HG03460 (cell line): ENCODE results near the gene ABO.
"Not testable (repeated sequence)": the region's sequence is repeated elsewhere in the genome, so short reads cannot be mapped to it uniquely, and the experiment has no call there.

Experiments
- ATAC-seq: cut with Tn5 transposase; IDR thresholded peaks from one replicate; pipeline ENCODE4 v1.9.1; 2021; ENCODE audit not compliant: unreplicated experiment

ABO gene

DNA sequence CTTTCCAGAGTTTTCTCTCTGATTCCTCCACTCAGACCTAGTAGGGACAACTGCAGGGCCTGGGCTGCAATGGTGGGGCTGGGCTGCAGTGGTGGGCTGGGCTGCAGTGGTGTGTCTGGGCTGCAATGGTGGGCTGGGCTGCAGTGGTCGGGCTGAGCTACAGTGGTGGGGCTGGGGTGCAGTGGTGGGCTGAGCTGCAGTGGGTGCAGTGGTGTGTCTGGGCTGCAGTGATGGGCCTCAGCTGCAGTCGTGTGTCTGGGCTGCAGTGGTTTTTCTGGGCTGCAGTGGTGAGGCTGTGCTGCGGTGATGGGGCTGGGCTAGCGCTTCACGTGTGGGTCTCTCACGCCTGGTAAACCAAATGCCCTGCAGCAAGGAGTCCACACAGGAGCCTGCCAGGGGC, 27.4 kb downstream of the ABO start:
- ATAC-seq: no peak

DNA sequence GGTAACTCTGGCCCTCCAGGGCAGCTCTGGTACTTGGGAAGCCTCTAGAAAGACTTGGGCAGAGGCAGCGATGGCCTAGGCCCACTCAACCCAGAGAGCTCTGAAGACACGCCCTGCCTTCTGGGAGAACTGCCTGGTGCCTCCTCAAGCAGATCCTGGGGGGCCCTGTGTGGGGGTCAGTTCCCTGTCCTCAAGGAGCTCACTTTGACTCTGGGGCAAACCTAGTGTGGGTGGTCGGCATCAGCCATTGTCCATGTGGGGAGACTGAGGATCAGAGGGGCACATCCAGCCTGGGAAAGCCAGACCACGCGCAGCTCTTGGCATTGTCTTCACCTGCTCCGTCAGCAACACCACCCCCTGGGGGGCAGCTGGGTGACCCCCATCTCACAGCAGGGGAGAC, 28.0 kb downstream of the ABO start:
- ATAC-seq: no peak

DNA sequence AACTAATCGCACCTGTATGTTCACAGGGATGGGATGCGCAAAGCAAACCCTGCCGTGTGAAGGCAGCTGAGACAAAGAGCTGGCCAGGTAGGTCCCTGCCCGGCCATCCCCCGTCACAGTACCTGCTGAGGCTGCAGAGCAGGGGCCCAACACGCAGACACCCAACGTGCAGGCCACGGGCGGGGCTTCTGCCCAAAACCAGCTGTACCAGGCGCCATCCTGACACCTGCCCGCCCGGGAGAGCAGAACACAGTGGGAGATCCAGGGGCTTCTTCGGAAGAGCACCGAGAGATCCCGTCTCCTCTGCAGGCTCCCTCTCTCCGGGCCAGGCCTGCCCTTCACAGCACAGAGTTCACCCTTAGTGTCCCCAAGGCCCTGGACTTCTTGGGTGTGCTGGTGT, 28.4 kb downstream of the ABO start:
- ATAC-seq: no peak

DNA sequence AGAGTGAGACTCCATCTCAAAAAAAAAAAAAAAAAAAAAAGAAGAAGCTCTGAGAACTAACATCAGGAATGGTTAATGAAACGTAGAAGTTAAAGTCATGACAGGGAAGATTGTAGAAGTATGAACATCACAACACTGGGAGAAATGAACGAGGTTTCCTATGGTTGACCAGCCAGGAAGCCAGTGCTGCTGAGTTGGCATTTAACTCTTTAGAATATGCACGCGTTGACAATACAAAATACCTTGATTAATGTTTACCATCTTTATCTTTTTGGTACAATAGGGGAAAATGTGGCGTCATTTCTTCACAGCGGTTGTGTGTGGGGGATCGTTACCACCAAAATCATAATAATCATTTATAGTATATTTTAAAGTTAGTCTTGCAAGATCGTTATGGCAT, 32.0 kb downstream of the ABO start:
- no peak for ATAC-seq

DNA sequence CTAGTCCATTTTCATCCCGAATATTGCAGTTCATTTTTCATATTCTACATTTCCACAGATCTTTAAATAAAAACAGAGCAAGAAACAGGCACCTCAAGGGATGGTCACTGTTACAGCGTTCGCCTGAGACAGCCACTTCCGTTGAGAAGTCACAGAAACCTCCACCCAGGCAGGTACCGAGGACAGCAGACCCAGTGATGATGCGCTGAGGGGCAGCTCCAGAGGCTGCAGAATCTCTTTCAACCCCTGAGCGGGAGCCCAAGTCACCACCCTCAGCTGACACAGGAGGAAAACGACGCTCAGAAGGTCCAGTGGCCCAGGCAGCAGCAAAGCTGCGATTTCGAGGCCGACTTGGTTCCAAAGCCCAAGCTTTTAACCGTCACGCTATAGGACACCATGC, 32.8 kb downstream of the ABO start:
- no peak for ATAC-seq

GRCh38 chr9:133239533-133240090, 35.4 kb downstream of the ABO start:
- no peak for ATAC-seq

GRCh38 chr9:133238851-133239532, 36.0 kb downstream of the ABO start:
- no peak for ATAC-seq

- no peak for ATAC-seq
Observed at GRCh38 chr9:133238272-133238850, 36.6 kb downstream of the ABO start.

DNA sequence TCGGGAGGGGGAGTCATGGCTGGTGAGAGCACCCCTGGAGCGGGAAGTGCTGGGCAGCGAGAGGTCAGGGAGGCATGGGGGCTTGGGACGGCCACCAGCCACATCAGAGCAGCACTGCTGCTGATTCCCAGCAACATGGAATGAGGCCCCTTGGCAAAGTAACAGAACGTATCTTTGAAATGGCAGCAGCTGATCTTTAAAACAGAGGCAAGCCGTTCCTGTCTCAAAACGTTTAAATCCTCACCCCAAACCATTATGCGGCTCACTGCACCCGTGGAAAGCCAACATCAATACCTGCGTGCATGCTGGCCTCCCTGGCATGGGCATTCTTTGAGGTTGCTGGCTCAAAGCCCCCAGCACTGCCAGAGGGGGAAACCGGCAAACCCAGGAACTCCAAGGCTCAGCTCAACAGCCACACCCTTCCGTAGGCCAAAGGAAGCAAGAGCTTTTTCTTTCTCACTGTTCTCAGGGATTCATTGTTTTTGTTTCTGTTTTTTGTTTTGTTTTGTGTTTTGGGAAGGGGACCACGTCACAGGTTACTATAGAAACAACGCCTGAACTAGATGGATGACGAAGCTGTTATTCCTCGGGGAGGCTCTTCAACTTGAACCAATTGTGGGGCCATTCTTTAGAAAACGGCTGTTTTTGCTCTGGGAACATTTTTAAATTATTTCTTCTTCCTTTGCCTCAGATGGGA, 37.8 kb downstream of the ABO start:
- ATAC-seq: no peak

DNA sequence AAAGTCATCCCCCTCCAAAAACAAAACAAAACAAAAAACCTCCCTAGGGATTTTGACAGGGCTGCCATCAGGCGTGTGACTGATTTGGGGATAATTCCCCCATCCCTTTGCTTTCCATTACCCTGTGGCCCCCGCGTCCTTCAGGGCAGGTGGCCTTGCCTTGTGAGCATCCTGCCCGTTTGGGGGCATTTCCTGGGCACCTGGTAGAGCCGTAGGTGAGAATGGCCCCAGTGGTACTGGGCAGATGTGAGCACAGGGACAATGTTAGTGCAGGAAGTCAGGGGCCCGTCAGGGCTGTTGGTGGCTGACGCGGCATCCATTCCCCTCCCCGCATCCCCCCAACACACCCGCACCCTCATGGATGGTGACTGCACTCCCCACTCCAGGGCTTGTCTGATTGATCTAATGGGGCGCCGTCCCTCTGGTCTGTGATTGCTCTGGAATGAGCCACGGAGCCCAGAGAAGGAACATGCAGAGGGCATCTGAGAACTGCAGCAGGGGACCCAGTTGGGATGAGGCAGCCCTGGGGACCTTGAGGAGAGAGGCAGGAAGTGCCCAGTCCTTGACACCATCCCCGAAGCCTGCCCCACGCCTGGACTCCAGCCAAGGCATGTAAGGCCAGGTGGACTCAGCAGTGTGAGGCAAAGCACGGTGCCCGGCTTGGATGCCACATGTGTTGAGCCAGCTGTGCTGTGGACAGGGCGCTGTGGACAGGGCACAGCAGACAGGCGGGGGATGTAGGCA, 38.5 kb downstream of the ABO start:
- not testable (repeated sequence) for ATAC-seq

DNA sequence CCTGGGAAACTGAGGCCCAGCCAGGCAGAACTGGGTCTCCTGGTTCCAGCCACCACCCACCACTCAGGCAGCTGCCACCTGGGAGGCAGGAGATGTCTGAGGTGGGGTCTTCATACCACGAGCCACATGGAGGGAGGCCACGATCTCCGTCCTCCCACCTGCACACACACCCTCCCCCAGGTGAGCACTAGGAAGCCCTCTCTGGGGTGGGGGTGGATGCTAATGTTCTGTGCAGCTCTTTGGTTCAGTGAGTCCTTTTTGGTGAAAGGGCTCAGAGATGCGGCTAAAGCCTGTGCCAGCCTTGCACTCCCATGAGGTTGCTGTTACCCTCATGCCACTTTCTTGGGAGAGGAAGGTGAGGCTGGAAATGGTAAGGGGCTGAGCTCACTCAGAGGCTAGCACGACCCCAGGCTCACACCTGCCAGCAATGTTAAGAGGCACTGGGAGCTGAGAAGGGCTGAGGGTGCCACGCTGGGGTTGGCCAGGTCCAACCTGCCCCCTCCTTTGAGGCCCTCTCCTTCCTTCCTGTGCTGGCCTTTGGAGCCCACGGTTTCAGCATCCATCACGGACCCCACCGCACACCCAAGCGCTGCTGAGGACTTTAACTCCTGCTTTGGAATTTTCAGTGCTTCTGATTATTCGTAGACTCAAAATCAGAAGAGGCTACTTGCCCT, 39.3 kb downstream of the ABO start:
- ATAC-seq: no peak

DNA sequence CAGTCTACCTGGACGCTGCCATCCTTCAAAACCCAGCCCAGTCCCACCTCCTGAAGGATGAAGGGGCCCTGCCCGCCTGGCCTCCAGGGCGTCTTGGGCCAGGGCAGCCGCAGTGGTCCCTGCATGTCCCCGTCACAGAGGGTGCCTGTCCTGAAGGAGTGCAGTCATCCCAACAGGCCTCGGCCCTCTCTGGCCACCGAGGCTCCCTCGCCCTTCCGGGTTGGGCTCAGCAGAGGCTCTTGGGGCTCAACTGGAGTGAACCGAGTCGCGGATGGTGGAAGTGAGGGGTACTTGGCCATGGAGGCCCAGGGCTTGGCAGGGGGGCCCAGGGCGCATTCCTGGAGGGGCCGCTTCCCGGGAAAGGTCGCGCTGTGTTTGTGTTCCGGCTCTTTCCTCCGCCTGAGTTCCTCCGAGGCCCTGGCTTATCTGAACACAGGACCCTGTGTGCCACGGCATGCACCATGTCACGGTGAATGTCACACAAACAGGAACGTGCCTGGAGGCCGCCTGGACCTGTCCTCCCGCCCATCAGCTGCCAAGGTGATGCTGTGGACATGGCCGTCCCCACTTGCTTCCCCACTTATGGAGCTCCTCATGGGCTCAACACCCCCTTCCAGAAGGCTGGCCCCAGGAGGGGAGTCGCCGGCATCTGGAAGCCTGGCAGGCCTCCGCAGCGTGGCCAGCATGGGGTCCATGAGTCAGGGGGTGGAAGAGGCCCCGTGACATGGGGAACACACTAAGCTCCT, 40.3 kb downstream of the ABO start:
- no peak for ATAC-seq

- ATAC-seq: no peak
Observed at GRCh38 chr9:133233681-133234432, 41.1 kb downstream of the ABO start.

DNA sequence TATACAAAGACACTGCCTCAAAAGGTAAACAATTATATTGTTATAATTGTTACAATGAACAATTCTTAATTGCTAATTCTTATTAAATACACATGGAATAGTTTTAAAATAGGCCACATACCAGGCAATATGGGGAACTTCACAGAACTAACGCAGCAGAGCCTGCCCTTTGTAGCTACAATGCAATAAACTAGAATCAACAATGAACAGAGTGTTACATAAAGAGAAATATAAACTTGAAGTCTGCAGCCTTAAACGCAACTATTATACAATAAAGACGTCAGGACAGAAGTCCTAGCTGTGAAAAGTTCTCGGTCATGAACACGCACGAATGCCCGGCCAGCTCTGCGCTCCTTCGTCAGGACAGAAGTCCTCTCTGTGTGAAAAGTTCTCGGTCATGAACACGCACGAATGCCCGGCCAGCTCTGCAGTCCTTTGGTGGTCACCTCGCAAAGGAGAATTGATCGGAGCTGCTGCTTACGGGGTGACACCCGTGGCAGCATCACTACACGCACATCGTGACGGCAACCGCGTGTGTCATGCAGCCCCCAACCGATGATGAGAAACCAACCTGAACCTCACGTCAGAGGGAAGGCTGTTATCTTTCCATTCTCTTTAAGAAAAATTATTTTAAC, 43.0 kb downstream of the ABO start:
- ATAC-seq: not testable (repeated sequence)

DNA sequence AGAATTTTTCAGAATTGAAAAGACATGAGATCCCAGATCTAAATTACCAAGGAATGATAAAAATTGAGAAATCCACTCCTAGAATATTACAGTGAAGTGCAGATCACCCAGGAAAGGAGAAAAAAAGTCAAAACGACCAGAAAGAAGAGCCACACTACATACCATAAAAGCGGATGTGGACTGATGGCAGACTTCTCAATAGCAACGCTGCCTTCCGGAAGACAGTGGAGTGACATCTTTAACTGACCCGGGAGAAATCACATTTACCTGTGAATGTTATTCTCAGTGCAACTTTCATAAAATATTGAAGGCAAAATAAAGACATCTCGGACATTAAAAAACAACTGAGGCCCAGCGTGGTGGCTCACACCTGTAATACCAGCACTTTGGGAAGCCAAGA, 44.5 kb downstream of the ABO start:
- not testable (repeated sequence) for ATAC-seq

DNA sequence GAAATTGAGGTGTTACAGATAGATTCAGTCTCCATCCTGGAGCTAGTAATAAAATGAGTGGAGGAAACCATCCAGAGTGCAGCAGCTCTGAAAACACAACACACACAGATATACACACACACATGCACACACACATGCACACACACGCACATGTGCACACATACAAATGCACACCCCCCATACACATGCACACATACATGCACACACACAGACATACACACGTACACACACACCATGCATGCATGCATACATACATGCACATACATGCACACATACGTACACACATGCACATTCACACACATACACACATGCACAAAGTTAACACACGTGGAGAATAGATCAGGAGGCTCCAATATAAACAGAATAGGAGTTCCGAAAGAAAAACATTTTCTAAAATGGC, 44.9 kb downstream of the ABO start:
- no peak for ATAC-seq

GRCh38 chr9:133228474-133229193, 46.4 kb downstream of the ABO start:
- ATAC-seq: not testable (repeated sequence)

DNA sequence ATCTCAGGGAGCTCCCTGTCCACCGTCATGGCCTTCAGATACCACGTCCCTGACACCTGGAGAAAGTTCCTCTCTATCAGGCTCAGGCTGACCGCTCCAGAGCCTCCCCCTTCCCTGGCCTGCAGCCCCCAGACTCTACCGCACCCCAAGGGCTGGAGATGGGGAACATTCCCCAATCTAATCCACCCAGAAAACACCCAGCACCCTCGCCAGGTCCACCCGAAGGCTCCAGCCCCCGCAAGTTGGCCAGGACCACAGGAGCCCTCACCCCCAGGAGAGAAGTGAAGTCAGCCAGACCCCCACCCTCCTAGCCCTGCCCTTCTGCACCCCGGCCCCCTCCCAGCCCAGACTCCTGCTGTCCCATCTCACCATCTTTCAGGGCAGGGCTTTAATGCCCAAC, 47.0 kb downstream of the ABO start:
- not testable (repeated sequence) for ATAC-seq
